Measurements from ENCODE around the gene AMMECR1. TPM values are rescaled to one million over a fixed set of nuclear protein-coding genes. Genes with fewer than 3 reads are reported as not detected.

The AMMECR1 gene
- total and polyA plus RNA-seq, 2 of the 4 experiments (the other 2 are of a cell fraction): 7.0 to 11.3 TPM

GRCh38 chrX:110201799-110202198, 116.1 kb downstream of the AMMECR1 start:
- peaks cover 5 to 6% of the 10 kb centered on the region in 2 experiments; a peak in 3 of 4 replicates for H3K79me1 ChIP-seq (ENCODE audit: low read depth in 1 of 2, low read length in 2 of 2)
- no peak overlapping the region for H2AFZ ChIP-seq (replicated peaks; ENCODE audit: low read length, poor library complexity)
- H2AK5ac ChIP-seq (ENCODE audit: low read depth, low read length): no peak overlapping the region
- intact Hi-C loops (cut with micrococcal nuclease): no loop called here
- no peak overlapping the region for H4K8ac ChIP-seq (ENCODE audit: low read depth in 2 of 2, low read length in 2 of 2)
- dilution Hi-C loops (cut with HindIII; ENCODE audit: low sequenced_read_pairs, unreplicated experiment): no loop called here
- DNase-seq (no peak), ATAC-seq (ENCODE audit: low read depth) (no peak)
- H3K14ac ChIP-seq (replicated peaks; ENCODE audit: low read depth, low read length): no peak overlapping the region
- no TSS peak for BruUV-seq (replicated peaks)
- no peak overlapping the region for H3K27ac ChIP-seq (ENCODE audit: insufficient read depth, low read length)
- ChIA-PET CTCF (no interaction called here), POLR2A (ENCODE audit: unreplicated experiment) (no interaction called here)
- no peak overlapping the region for H3K56ac ChIP-seq (ENCODE audit: extremely low read depth, insufficient read depth, low read length)
- H3K9me1 ChIP-seq (ENCODE audit: insufficient read depth, low read length): no peaks in the 10 kb centered on the region; the same call in 1 of the 2 replicates
- no CpG with 5 or more reads among the region's 3 CpGs for WGBS, 2 experiments (ENCODE audit: extremely low coverage in 2 of 2, insufficient read length in 1 of 2)
- TF ChIP-seq FOS (IDR thresholded peaks at IDR 0.05; ENCODE audit: low read depth, low read length): no peak
- peak; percentile 69 for TF ChIP-seq CEBPB (IDR thresholded peaks at IDR 0.05; ENCODE audit: low read depth, low read length)
- in situ Hi-C loops (cut with MboI; ENCODE audit: low sequenced_read_pairs): no loop called here
- no peak overlapping the region for H4K91ac ChIP-seq (ENCODE audit: insufficient read depth, low read depth, low read length)
- H3K9me3 ChIP-seq (ENCODE audit: control insufficient read depth, insufficient read depth, low read length): no peaks in the 10 kb centered on the region
- H3K23ac ChIP-seq (ENCODE audit: low read depth, low read length): no peak overlapping the region
- no peak overlapping the region for H3K9ac ChIP-seq (ENCODE audit: low read depth, low read length)
- no peak overlapping the region for H3K4me3 ChIP-seq (ENCODE audit: insufficient read depth, low read depth, low read length)
- no peak overlapping the region for H2BK120ac ChIP-seq (ENCODE audit: low read depth, low read length)
- peaks cover 2% of the 10 kb centered on the region for H3K27me3 ChIP-seq (ENCODE audit: control insufficient read depth, insufficient read depth, low read length)
- no peak overlapping the region for H2BK20ac ChIP-seq (ENCODE audit: low read depth, low read length)
- H3K4me1 ChIP-seq (ENCODE audit: control insufficient read depth, insufficient read depth, low read length): peaks cover 2% of the 10 kb centered on the region; the same call in 1 of the 2 replicates
- no peak overlapping the region for H3K18ac ChIP-seq (ENCODE audit: low read depth, low read length)
- H2BK5ac ChIP-seq (ENCODE audit: low read depth, low read length, poor library complexity, severe bottlenecking): no peak overlapping the region
- H3K4ac ChIP-seq (ENCODE audit: low read depth, low read length): no peak overlapping the region
- no peak overlapping the region for H2BK15ac ChIP-seq (ENCODE audit: low read depth, low read length)
- H4K20me1 ChIP-seq (ENCODE audit: insufficient read depth, low read length): no peaks in the 10 kb centered on the region
- H3K36me3 ChIP-seq (ENCODE audit: control insufficient read depth, insufficient read depth, low read length): peaks cover 3% of the 10 kb centered on the region; the same call in 1 of the 2 replicates
- H4K5ac ChIP-seq (ENCODE audit: low read depth, low read length): no peak overlapping the region
- no peak overlapping the region for H2AK9ac ChIP-seq (replicated peaks; ENCODE audit: low read depth, low read length, poor library complexity)
- no peak overlapping the region for H3K4me2 ChIP-seq (ENCODE audit: low read depth, low read length)
